GM18519 (cell line): ENCODE data around the gene ZFP36L2.
A peak's percentile ranks its signal among the peaks of the same experiment; 100 is the strongest.
"Not testable (repeated sequence)": the region's sequence is repeated elsewhere in the genome, so short reads cannot be mapped to it uniquely, and the experiment has no call there.

ENCODE experiments used
- ATAC-seq: cut with Tn5 transposase; IDR thresholded peaks from one replicate; pipeline ENCODE4 v1.9.1; 2021; ENCODE audit warnings: mild to moderate bottlenecking, moderate library complexity; ENCODE audit not compliant: unreplicated experiment, low FRiP score

Gene ZFP36L2

DNA sequence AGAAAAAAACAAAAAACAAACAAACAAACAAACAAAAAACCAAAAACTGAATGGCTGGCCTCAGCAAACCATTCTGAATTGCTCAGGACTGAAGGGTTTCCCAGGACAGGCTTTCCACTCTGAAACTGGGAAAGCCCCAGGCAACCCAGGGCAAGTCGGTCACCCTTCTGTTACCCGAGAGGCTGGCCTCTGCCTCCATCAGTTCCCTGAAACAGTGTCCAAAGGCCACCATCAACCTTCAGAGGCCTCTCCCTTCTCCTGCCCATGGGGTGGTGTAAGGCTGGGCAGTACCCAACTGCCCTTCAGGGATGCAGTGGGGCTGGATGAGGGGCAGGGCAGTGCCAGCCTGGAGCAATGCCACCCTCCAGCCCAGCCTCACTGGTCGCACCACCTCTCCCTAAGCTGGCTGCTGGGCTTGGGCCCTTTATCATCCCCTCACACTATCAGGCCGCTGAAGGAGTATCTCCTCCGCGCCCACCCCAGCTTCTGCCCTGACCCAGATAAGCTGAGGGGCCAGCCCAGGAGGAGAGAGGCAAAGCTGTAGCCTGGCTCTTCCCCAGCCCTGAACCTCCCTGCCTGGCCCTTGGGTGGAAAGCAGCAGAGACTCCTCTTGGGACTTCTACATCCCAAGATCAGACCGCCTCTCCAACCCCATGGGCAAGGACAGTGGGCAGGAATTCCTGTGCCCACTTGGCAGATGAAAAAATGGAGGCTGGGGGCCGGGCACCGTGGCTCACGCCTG, 35.9 kb downstream of the ZFP36L2 start:
- no peak for ATAC-seq

DNA sequence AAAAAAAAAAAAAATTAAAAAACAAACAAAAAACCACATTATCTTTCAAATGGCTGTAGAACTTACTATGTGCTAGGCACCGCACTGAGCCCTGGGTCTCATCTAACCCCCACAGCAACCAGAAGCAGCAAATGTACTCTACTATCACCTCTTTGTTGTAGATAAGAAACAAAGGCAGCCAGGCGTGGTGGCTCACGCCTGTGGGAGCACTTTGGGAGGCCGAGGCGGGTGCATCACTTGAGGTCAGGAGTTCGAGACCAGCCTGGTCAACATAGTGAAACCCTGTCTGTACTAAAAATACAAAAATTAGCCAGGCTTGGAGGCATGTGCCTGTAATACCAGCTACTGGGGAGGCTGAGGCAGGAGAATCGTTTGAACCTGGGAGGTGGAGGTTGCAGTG, 36.5 kb downstream of the ZFP36L2 start:
- not testable (repeated sequence) for ATAC-seq

- ATAC-seq: no peak
Observed at GRCh38 chr2:43188561-43189386, 37.6 kb downstream of the ZFP36L2 start.

GRCh38 chr2:43186679-43187374, 39.6 kb downstream of the ZFP36L2 start:
- ATAC-seq: no peak

GRCh38 chr2:43186321-43186678, 40.1 kb downstream of the ZFP36L2 start:
- no peak for ATAC-seq

- ATAC-seq: no peak
Observed at GRCh38 chr2:43185146-43185545, 41.3 kb downstream of the ZFP36L2 start.

GRCh38 chr2:43184339-43184895, 42.0 kb downstream of the ZFP36L2 start:
- no peak for ATAC-seq

GRCh38 chr2:43183743-43184142, 42.7 kb downstream of the ZFP36L2 start:
- ATAC-seq: no peak

GRCh38 chr2:43180897-43181296, 45.5 kb downstream of the ZFP36L2 start:
- ATAC-seq: no peak

DNA sequence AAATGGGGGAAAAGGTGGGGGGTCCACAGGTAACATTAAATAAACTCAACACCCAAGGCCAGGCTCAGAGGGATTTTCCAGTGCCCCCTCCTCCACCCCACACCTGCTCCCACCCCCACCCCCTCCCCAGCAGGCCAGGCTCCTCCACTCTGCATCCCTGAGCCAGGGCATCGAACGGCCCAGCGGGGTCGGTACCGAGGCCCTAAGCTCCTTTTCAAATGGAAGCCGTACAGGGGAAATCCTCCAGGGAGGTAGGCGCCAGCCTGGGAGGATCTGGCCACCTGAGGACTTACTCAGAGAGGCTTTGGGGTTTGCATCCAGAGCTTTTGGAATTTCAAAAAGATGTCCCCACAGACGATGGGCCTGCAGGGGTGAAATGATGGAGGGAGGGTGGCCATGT, 46.5 kb downstream of the ZFP36L2 start:
- ATAC-seq: no peak

- no peak for ATAC-seq
Observed at GRCh38 chr2:43178602-43179542, 47.5 kb downstream of the ZFP36L2 start.

GRCh38 chr2:43178055-43178598, 48.3 kb downstream of the ZFP36L2 start:
- no peak for ATAC-seq

GRCh38 chr2:43176449-43176848, 50.0 kb downstream of the ZFP36L2 start:
- no peak for ATAC-seq

GRCh38 chr2:43175876-43176275, 50.5 kb downstream of the ZFP36L2 start:
- ATAC-seq: no peak

DNA sequence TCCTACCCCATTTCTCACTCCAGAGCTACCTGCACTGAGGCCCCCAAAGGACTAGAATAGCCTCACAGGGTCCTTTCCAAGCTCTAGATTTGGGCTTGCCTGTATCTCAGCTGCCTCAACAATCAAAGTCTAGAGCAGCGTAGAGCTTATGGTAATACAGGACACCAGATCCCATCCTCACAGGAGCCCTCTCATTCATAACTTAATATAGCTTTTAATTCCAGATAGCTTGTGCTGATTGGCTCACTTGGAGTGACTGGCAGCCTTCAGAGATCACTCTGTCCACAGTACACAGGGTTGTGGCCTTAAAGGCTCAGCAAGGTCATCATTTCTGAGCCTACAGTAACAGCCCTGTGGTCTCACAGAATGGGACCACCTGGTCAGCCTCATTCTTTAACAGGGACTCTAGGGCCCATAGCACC, 51.4 kb downstream of the ZFP36L2 start:
- ATAC-seq: no peak

GRCh38 chr2:43174368-43174916, 52.0 kb downstream of the ZFP36L2 start:
- peak; percentile 67 for ATAC-seq
